Measurements from ENCODE around the gene BTBD16.

DNA sequence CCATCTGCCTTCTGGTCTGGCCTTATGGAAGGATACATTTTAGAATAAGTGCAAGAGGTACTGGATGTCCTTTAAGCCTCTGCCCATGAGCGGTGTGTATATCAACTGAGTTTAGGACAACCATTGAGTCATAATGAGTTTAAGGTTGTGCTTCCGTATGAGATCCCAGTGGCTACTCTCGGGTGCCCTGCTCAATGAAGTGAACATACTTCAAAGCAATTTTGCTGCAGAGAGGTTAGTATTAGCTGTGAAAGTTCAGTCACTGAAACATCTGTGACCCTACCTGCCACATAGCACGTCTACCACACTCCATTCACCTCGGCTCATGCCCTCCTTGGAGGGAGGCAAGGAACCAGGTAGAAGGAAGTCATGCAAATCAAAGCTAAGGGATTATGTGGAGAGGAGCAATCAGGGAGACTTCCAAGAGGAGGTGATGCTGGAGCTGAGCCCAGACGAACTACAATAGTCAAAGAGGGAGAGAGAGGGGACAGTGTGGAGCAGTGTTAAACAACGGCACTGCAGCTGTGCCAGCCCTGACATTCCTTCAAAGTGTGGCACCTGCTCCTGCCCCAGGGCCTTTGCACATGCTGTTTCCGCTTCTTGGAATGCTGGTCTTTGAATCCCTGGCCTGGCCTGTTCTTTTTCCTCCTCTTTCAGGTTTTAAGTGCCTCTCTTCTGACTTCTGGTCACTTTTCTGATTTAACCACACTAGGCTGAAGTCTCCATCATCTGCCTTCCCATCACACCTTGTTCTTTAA, 25.4 kb downstream of the BTBD16 start:
- TF ChIP-seq FOXK2 (IDR thresholded peaks at IDR 0.05) (no peak), HDGF (IDR thresholded peaks at IDR 0.05; ENCODE audit: borderline replicate concordance) (no peak), FOXM1 (IDR thresholded peaks at IDR 0.05; ENCODE audit: borderline replicate concordance) (no peak), TARDBP (IDR thresholded peaks at IDR 0.05) (no peak), ZNF384 (IDR thresholded peaks at IDR 0.05) (no peak), BHLHE40 (IDR thresholded peaks at IDR 0.05; ENCODE audit: borderline replicate concordance) (no peak), LEF1 (IDR thresholded peaks at IDR 0.05; ENCODE audit: borderline replicate concordance) (no peak), SP1 (IDR thresholded peaks at IDR 0.05) (no peak), ELF4 (IDR thresholded peaks at IDR 0.05) (no peak), FOXA1 (IDR thresholded peaks at IDR 0.05) (no peak), ARNT (IDR thresholded peaks at IDR 0.05) (no peak), L3MBTL2 (conservative IDR thresholded peaks at IDR 0.05) (no peak), SUZ12 (IDR thresholded peaks at IDR 0.05) (no peak)
- TF ChIP-seq, protein P1, sequence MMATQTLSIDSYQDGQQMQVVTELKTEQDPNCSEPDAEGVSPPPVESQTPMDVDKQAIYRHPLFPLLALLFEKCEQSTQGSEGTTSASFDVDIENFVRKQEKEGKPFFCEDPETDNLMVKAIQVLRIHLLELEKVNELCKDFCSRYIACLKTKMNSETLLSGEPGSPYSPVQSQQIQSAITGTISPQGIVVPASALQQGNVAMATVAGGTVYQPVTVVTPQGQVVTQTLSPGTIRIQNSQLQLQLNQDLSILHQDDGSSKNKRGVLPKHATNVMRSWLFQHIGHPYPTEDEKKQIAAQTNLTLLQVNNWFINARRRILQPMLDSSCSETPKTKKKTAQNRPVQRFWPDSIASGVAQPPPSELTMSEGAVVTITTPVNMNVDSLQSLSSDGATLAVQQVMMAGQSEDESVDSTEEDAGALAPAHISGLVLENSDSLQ (IDR thresholded peaks at IDR 0.05), result no peak

Data from HEK293T (cell line).